ENCODE results near the gene DNMT3L.

DNMT3L gene

GRCh38 chr21:44299085-44299457, 37.4 kb upstream of the DNMT3L start:
- FAIRE-seq (no peak), DNase-seq (ENCODE audit: insufficient read length, low spot score) (no peak)
- no peak for TF ChIP-seq CTCF (IDR thresholded peaks at IDR 0.05; ENCODE audit: insufficient read depth, missing control alignments)

GRCh38 chr21:44298301-44298700, 36.6 kb upstream of the DNMT3L start:
- TF ChIP-seq CTCF (IDR thresholded peaks at IDR 0.05; ENCODE audit: insufficient read depth, missing control alignments) = no peak
- DNase-seq (ENCODE audit: insufficient read length, low spot score) = no peak
- FAIRE-seq = no peak

- FAIRE-seq (no peak), DNase-seq (ENCODE audit: insufficient read length, low spot score) (peak; percentile 100)
- peak; percentile 90 for TF ChIP-seq CTCF (IDR thresholded peaks at IDR 0.05; ENCODE audit: insufficient read depth, missing control alignments)
Observed at GRCh38 chr21:44297525-44298290, 36.0 kb upstream of the DNMT3L start.

- no peak for DNase-seq (ENCODE audit: insufficient read length, low spot score)
- TF ChIP-seq CTCF (IDR thresholded peaks at IDR 0.05; ENCODE audit: insufficient read depth, missing control alignments) = no peak
- no peak for FAIRE-seq
Observed at GRCh38 chr21:44296916-44297315, 35.2 kb upstream of the DNMT3L start.

GRCh38 chr21:44296103-44296519, 34.4 kb upstream of the DNMT3L start:
- FAIRE-seq (no peak), DNase-seq (ENCODE audit: insufficient read length, low spot score) (no peak)
- no peak for TF ChIP-seq CTCF (IDR thresholded peaks at IDR 0.05; ENCODE audit: insufficient read depth, missing control alignments)

GRCh38 chr21:44295646-44296045, 33.9 kb upstream of the DNMT3L start:
- no peak for TF ChIP-seq CTCF (IDR thresholded peaks at IDR 0.05; ENCODE audit: insufficient read depth, missing control alignments)
- FAIRE-seq (no peak), DNase-seq (ENCODE audit: insufficient read length, low spot score) (no peak)

GRCh38 chr21:44295163-44295573, 33.5 kb upstream of the DNMT3L start:
- TF ChIP-seq CTCF (IDR thresholded peaks at IDR 0.05; ENCODE audit: insufficient read depth, missing control alignments) = no peak
- FAIRE-seq = no peak
- DNase-seq (ENCODE audit: insufficient read length, low spot score) = no peak

All from D721Med (cell line).